Measurements from ENCODE around the gene SRRM5. TPM values are rescaled to one million over a fixed set of nuclear protein-coding genes. Genes with fewer than 3 reads are reported as not detected.
"Not testable (repeated sequence)": the region's sequence is repeated elsewhere in the genome, so short reads cannot be mapped to it uniquely, and the experiment has no call there.

Gene SRRM5
- total RNA-seq, 1 experiment from 2014 or later: 0.70 TPM

DNA sequence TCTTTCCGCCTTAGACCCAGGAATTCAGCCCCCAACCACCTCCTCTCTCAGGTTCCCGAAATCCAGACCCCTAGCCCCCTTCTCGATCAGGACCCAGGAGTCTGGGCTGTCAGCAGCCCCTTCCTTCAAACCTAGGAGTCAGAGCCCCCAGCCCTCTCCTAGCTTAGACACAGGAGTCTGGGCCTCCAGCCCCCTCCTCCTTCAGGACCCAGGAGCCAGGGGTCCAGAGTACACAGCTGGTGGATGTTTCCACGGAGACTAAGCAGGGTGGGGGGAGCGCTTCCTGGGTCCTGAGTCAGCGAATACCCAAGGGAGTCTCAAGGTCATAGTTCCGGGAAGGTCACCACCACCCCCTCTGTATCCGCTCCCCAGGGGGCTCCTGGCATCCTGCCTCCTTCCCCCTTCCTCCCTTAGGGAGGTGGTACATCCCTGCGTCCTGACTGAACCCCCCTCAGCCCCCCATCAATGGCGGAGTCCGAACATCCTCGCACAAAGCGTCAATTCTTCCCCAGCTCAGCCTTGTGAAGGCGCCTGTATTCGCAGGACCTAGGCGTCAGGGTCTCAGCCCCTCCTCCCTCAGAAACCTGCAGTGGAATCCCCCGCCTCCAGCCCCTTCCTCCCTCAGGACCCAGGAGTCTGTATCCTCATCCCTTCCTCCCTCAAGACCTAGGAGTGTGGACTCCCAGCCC lies 23.1 kb downstream of the SRRM5 start:
- Histone ChIP-seq H2BK15ac (ENCODE audit: low read depth, low read length) (no peak overlapping the region), H3K27ac (ENCODE audit: insufficient read length, low read depth, low read length) (no peak overlapping the region), H2BK5ac (ENCODE audit: insufficient read length, low read length) (no peak overlapping the region), H2AFZ (ENCODE audit: low read length) (no peak overlapping the region), H3K23ac (ENCODE audit: insufficient read length, low read depth, low read length) (no peak overlapping the region), H4K8ac (replicated peaks; ENCODE audit: insufficient read length, low read depth, low read length) (no peak overlapping the region), H4K91ac (ENCODE audit: insufficient read length, low read depth, low read length) (no peak overlapping the region), H3K9me3 (ENCODE audit: control insufficient read depth, low read depth, low read length) (no peaks in the 10 kb centered on the region), H3K4me2 (ENCODE audit: insufficient read depth, insufficient read length, low read length) (peak overlapping the region; percentile 63), H3T11ph (ENCODE audit: low read length) (no peak overlapping the region), H4K20me1 (ENCODE audit: control insufficient read depth, insufficient read depth, insufficient read length) (no peaks in the 10 kb centered on the region), H3K4ac (ENCODE audit: low read depth, low read length) (no peak overlapping the region), H3K27me3 (ENCODE audit: insufficient read depth, low read length) (peaks cover 13% of the 10 kb centered on the region; the same call in 1 of the 2 replicates), H3K9ac (ENCODE audit: extremely low read depth, insufficient read length, low read length) (no peak overlapping the region), H3K79me2 (ENCODE audit: insufficient read depth, low read length) (no peaks in the 10 kb centered on the region), H3K79me1 (ENCODE audit: insufficient read depth, low read depth, low read length, poor library complexity, severe bottlenecking) (no peaks in the 10 kb centered on the region), H3K56ac (ENCODE audit: insufficient read length, low read depth, low read length) (no peak overlapping the region), H2BK20ac (ENCODE audit: low read depth, low read length, poor library complexity, severe bottlenecking) (no peak overlapping the region), H2BK120ac (ENCODE audit: low read depth, low read length, poor library complexity, severe bottlenecking) (no peak overlapping the region), H3K18ac (ENCODE audit: insufficient read length, low read depth, low read length) (peak overlapping the region; percentile 33), H2BK12ac (ENCODE audit: insufficient read length, low read depth, low read length) (no peak overlapping the region), H3K4me1 (ENCODE audit: insufficient read depth, low read length) (peaks cover 3% of the 10 kb centered on the region; the same call in 1 of the 2 replicates), H3K23me2 (ENCODE audit: insufficient read length, low read depth, low read length, poor library complexity, severe bottlenecking) (peaks cover 21% of the 10 kb centered on the region), H4K5ac (ENCODE audit: insufficient read length, low read depth, low read length) (no peak overlapping the region), H2AK5ac (ENCODE audit: insufficient read length, low read length) (no peak overlapping the region), H3K14ac (ENCODE audit: insufficient read depth, low read length) (peak overlapping the region; percentile 39; the same call in 1 of the 2 replicates)
- WGBS (ENCODE audit: extremely low coverage, insufficient read length, low lambda C conversion rate): no CpG with 5 or more reads among the region's 17 CpGs
- peaks cover 64% of the 10 kb centered on the region for H3K27me3 Mint-ChIP-seq (ENCODE audit: low read depth)
- H3K27ac Mint-ChIP-seq: peak overlapping the region; percentile 74 to 94 (median 91); a peak in 5 of 7 replicates
- TF ChIP-seq, protein P1, sequence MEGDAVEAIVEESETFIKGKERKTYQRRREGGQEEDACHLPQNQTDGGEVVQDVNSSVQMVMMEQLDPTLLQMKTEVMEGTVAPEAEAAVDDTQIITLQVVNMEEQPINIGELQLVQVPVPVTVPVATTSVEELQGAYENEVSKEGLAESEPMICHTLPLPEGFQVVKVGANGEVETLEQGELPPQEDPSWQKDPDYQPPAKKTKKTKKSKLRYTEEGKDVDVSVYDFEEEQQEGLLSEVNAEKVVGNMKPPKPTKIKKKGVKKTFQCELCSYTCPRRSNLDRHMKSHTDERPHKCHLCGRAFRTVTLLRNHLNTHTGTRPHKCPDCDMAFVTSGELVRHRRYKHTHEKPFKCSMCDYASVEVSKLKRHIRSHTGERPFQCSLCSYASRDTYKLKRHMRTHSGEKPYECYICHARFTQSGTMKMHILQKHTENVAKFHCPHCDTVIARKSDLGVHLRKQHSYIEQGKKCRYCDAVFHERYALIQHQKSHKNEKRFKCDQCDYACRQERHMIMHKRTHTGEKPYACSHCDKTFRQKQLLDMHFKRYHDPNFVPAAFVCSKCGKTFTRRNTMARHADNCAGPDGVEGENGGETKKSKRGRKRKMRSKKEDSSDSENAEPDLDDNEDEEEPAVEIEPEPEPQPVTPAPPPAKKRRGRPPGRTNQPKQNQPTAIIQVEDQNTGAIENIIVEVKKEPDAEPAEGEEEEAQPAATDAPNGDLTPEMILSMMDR (conservative IDR thresholded peaks at IDR 0.05): no peak
- peaks cover 0 to 2% of the 10 kb centered on the region in 2 experiments; a peak in 1 of 5 replicates for H3K9me3 Mint-ChIP-seq
- H3K4me1 Mint-ChIP-seq: peaks cover 18 to 33% of the 10 kb centered on the region in 2 experiments
- DNase-seq: peak; percentile 64
- H3K36me3 Mint-ChIP-seq (ENCODE audit: insufficient read depth in 1 of 3, low read depth in 3 of 3): peaks cover 0 to 5% (median 0%) of the 10 kb centered on the region in 3 experiments; a peak in 2 of 7 replicates
- peak overlapping the region; percentile 61 to 88 for H3K4me3 Mint-ChIP-seq

DNA sequence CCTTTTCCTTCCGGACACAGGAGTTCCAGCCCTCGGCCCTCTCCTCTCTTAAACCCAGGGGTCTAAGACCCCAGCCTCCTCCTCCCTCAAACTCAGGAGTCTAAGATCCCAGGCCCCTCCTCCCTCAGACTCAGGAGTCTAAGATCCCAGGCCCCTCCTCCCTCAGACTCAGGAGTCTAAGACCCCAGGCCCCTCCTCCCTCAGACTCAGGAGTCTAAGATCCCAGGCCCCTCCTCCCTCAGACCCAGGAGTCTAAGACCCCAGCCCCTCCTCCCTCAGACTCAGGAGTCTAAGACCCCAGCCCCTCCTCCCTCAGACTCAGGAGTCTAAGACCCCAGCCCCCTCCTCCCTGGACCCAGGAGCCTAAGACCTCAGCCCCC lies 23.7 kb downstream of the SRRM5 start:
- DNase-seq: peak; percentile 34
- not testable (repeated sequence) for H3T11ph ChIP-seq (ENCODE audit: low read length); H2BK120ac ChIP-seq (ENCODE audit: low read depth, low read length, poor library complexity, severe bottlenecking); H3K36me3 Mint-ChIP-seq (ENCODE audit: insufficient read depth in 1 of 3, low read depth in 3 of 3); H3K4me1 ChIP-seq (ENCODE audit: insufficient read depth, low read length); H3K9ac ChIP-seq (ENCODE audit: extremely low read depth, insufficient read length, low read length); H3K9me3 ChIP-seq (ENCODE audit: control insufficient read depth, low read depth, low read length); H3K56ac ChIP-seq (ENCODE audit: insufficient read length, low read depth, low read length); H3K27ac ChIP-seq (ENCODE audit: insufficient read length, low read depth, low read length); H3K23ac ChIP-seq (ENCODE audit: insufficient read length, low read depth, low read length); H2BK20ac ChIP-seq (ENCODE audit: low read depth, low read length, poor library complexity, severe bottlenecking); H4K91ac ChIP-seq (ENCODE audit: insufficient read length, low read depth, low read length); H2BK15ac ChIP-seq (ENCODE audit: low read depth, low read length); H3K9me3 Mint-ChIP-seq; H4K8ac ChIP-seq (replicated peaks; ENCODE audit: insufficient read length, low read depth, low read length); H3K79me2 ChIP-seq (ENCODE audit: insufficient read depth, low read length); H2BK5ac ChIP-seq (ENCODE audit: insufficient read length, low read length); H3K4ac ChIP-seq (ENCODE audit: low read depth, low read length); H4K20me1 ChIP-seq (ENCODE audit: control insufficient read depth, insufficient read depth, insufficient read length); H2BK12ac ChIP-seq (ENCODE audit: insufficient read length, low read depth, low read length); H2AK5ac ChIP-seq (ENCODE audit: insufficient read length, low read length); H2AFZ ChIP-seq (ENCODE audit: low read length); H3K79me1 ChIP-seq (ENCODE audit: insufficient read depth, low read depth, low read length, poor library complexity, severe bottlenecking); H4K5ac ChIP-seq (ENCODE audit: insufficient read length, low read depth, low read length)
- H3K4me1 Mint-ChIP-seq: peaks cover 18 to 37% of the 10 kb centered on the region in 2 experiments
- peak overlapping the region; percentile 61 to 88 for H3K4me3 Mint-ChIP-seq
- Histone ChIP-seq H3K18ac (ENCODE audit: insufficient read length, low read depth, low read length) (peak overlapping the region; percentile 33), H3K23me2 (ENCODE audit: insufficient read length, low read depth, low read length, poor library complexity, severe bottlenecking) (peaks cover 24% of the 10 kb centered on the region), H3K4me2 (ENCODE audit: insufficient read depth, insufficient read length, low read length) (peak overlapping the region; percentile 63), H3K27me3 (ENCODE audit: insufficient read depth, low read length) (peaks cover 18% of the 10 kb centered on the region; the same call in 1 of the 2 replicates), H3K14ac (ENCODE audit: insufficient read depth, low read length) (peak overlapping the region; percentile 41; the same call in 1 of the 2 replicates)
- peak overlapping the region; percentile 74 to 94 (median 91); a peak in 5 of 7 replicates for H3K27ac Mint-ChIP-seq
- peaks cover 70% of the 10 kb centered on the region for H3K27me3 Mint-ChIP-seq (ENCODE audit: low read depth)
- no CpG with 5 or more reads among the region's 2 CpGs for WGBS (ENCODE audit: extremely low coverage, insufficient read length, low lambda C conversion rate)
